DMS79 treated with DMSO at 0.1 percent for 48 hours (cell line): ENCODE results near the gene WASHC2C.
"Not testable (repeated sequence)": the region's sequence is repeated elsewhere in the genome, so short reads cannot be mapped to it uniquely, and the experiment has no call there.

Source experiments
- DNase-seq: peaks from one replicate; lab custom pipeline; 2025; lab: John Stamatoyannopoulos, UW

WASHC2C gene

DNA sequence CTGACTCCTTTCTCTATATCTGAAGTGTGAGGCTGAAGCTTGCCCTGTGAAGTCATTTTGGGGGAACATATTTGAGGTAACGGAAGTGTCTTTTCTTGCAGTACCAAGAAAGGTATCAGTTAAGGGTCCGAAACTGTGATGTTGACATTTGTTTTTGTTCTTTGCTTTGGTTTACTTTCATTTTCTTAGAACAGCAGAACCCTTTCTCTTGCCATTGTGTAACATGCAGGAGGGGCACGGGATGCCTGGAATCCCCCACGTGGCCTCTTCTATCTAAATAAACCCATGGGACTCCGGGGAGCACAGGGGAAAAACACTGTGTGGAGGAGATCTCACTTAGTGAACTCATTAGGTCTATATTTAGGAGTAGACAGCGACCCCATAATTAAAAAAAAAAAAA, 34.6 kb downstream of the WASHC2C start:
- not testable (repeated sequence) for DNase-seq

DNA sequence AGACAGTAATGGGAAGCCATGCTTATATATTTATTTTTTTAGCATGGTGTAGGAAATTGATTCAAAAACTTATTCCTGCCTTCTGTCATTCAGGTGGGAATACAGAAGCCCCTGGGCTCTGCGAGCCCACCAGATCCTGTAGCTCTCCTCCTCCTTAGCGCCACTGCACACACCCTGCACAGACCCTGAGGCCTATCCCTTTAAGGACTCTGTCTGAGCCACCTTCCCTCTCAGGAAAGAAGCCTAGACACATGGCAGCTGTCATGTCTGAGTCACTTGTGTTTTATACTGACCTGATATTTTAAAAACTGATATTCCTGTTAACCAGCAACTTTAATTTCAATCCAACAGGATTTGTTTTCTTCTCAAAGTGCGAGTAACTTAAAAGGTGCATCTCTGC, 36.0 kb downstream of the WASHC2C start:
- DNase-seq, result not testable (repeated sequence)

- DNase-seq, result not testable (repeated sequence)
These were observed 41.3 kb downstream of the WASHC2C start for GRCh38 chr10:45768334-45768733.

- not testable (repeated sequence) for DNase-seq
These were observed 44.8 kb downstream of the WASHC2C start for GRCh38 chr10:45771757-45772461.

GRCh38 chr10:45786217-45786616, 59.2 kb downstream of the WASHC2C start:
- DNase-seq, result not testable (repeated sequence)

- DNase-seq, result not testable (repeated sequence)
These were observed 60.2 kb downstream of the WASHC2C start for GRCh38 chr10:45787212-45787741.

DNA sequence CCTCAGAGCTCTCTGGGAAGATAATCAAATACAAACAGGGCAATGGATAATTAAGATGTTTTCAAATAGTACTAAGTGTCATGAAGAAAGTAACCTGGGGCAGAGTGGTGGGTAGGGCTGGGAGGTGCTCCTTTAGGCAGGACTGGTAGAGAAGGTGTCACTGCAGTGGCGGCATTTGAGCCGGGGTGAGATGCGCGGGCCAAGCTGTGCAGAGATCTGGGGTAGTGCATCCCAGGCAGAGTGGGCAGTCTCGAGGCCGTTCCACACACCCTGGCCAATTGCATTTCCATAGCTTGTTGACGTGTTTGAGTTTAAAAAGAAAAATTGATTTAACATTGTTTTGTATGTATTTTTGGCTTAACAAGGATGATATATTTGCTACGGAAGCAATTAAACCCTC, 62.9 kb downstream of the WASHC2C start:
- DNase-seq, result not testable (repeated sequence)

DNA sequence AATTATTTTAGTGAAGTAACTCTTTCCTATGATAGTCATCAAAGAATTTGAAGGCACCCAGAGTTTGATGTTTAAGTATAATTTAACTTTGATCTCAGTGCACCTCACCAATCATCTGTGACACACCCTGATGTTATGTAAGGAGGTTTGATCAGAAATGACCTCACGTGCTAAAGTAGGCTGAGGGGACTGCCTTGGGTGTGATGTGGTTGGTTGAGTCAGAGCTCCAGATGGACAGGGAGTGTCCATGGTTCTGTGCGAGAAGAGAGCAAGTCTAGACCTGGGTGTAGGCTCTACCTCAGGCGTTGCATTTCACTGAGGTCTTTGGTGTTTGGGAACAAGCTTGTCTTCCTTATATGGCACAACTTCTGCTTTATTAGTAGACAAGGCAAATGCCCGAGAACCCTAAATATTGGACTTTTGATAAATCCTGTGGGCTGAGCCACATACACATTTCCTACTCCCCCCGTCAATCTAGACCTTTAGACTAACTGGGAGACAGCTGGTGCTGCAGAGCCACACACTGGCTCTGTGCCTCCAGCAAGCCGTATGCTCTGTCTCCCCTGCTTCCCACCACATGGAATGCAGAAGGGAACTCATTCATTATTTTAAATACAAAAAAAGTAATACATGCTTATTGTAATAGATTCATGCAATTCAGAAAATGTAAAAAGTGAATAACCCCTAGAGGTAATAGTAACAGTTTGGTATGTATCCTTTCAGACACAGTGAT, 63.8 kb downstream of the WASHC2C start:
- DNase-seq, result not testable (repeated sequence)

GRCh38 chr10:45794761-45795160, 67.7 kb downstream of the WASHC2C start:
- DNase-seq, result not testable (repeated sequence)

DNA sequence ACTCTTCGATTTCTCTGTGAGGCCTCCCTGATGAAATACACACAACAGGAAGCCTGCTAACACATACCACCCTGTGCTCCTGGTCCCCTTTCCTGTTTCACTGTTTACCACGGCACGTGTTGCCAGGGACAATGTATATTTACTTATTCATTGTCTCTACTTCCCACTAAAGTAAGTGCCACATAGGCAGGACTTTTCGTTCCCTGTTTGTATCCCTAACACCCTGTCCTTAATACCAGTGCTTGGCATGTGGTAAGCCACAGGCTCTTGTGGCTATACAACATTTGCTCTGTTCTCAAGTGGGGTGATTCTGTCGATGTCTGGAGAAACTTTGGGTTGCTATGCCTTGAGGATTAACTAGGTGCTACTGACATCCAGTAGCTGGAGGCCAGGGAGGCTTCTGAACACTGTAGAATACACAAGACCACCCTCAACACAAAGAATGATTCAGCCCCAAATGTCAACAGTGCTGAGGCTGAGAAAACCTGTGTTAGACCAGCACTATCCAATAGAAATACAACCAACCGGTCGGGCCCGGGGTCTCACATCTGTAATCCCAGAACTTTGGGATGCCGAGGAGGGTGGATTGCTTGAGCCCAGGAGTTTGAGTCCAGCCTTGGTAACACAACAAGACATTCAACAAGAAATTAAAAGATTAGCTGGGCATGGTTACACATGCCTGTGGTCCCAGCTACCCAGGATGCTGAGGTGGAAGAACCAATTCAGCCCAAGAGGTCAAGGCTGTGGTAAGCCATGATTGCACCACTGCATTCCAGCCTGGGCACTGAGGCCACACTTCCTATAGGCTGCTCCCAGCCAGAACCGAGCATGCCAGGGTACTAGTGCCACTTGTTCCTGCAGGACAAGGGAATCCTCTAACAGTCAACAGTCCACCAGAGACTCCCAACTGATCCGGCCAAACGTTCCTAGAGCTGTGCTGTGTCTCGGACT, 76.3 kb downstream of the WASHC2C start:
- DNase-seq, result not testable (repeated sequence)

GRCh38 chr10:45804996-45805395, 77.9 kb downstream of the WASHC2C start:
- not testable (repeated sequence) for DNase-seq

- no peak for DNase-seq
These were observed 82.8 kb downstream of the WASHC2C start for GRCh38 chr10:45809837-45810236.

DNA sequence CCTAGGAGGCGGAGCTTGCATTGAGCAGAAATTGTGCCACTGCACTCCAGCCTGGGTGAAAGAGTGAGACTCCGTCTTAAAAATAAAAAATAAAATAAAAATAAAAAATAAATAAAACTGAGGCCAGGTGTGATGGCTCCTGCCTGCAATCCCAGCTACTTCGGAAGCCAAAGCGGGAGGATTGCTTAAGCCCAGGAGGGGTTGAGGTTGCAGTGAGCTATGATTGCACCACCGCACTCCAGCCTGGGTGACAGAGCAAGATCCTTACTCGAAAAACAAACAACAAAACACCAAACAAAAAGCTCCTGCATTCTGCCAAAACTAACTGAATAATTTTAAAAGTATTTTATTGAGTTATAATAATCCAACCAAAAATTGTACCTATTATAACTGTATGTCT, 84.0 kb downstream of the WASHC2C start:
- no peak for DNase-seq

DNA sequence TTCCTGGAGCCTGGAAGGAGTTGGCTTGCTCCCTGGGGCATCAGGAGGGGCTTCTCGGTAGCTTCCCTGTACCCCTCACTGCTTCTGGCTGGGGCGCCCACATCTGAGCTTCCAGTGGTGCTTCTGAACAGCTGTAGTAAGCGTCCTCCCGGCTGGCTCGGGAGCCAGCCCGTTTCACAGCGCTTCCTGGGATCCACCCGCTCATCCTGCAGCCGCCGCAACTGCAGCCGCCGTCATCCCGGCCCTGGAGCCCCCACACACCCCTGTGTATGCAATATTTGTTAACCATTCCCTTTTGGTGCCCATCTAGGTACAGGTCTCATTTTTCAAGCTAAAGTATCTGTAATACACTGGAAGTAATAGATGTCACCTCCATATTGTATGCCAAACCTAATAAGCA, 85.9 kb downstream of the WASHC2C start:
- DNase-seq, result not testable (repeated sequence)

DNA sequence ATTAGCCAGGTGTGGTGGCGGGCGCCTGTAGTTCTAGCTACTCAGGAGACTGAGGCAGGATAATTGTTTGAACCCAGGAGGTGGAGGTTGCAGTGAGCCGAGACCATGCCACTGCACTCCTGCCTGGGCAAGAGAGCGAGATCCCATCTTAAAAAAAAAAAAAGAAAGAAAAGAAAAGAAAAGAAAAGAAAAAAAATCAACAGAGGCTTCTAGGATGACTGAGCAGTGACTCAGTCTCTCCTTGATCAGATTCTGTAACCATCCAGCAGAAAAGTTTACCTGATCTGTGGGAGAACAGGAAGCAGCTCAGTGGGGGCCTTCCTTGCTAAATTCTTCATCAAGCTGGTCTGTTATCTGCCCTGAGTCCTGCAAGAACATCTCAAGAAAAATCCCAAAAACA, 87.1 kb downstream of the WASHC2C start:
- not testable (repeated sequence) for DNase-seq

DNA sequence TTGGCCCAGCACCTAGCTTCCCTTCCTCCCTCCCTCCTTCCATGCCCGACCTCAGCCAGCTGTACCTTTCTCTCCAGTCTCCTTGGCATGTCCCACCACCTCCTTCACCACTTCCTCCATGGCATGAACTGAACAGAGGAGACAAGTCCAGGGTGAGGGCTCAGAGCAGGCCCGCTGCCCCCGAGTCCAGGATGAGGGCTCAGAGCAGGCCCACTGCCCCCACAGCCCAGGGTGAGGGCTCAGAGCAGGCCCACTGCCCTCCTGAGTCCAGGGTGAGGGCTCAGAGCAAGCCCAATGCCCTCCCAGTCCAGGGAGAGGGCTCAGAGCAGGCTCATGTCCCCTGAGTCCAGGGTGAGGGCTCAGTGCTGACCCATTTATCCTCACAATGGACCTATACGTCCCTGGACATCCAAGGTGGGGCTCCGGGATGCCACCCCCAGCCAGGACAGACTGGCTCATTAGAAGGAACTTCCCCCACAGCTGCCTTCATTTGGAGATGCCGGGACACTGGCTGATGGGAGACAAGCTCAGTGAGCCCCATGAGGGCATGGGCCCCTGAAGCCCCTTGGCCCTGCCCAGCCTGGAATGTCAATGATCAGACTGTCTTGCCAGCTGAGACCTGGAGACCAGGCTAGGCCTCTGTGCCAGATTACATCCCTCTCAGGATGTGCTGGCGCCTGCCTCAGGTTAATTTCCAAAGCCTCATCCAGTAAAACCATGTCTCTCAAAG, 90.2 kb downstream of the WASHC2C start:
- no peak for DNase-seq

GRCh38 chr10:45817912-45818311, 90.8 kb downstream of the WASHC2C start:
- no peak for DNase-seq

GRCh38 chr10:45819552-45819951, 92.5 kb downstream of the WASHC2C start:
- DNase-seq, result no peak

DNA sequence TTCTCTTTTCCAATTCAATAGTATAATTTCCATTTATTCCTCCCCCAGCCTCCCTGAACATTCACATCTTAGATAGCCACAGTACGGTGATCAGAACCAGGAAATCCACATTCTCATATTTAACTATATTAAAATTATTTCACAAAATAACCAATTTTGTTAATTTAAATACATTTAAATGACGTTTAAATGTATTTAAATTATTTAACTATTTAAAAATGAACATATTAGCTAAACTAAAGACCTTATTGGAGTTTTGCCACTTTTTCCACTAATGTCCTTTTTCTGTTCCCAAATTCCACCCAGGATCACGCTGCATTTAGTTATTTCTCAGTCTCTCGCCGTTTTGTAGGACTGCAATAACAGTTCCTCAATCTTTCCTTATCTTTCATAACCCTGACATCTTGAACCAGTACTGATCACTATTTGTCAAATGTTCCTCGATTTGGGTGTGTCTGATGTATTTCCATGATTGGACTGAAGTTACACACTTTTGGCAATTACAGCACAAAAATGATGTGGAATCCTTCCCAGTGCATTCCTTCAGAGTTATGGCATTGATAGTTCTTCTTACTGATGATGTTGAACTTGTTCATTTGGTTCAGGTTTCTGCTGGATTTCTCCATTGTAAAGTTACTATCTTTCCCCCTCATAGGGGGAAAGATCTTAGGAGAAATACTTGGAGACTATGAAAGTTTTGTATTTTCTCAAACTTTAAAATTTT, 93.2 kb downstream of the WASHC2C start:
- DNase-seq, result not testable (repeated sequence)

DNA sequence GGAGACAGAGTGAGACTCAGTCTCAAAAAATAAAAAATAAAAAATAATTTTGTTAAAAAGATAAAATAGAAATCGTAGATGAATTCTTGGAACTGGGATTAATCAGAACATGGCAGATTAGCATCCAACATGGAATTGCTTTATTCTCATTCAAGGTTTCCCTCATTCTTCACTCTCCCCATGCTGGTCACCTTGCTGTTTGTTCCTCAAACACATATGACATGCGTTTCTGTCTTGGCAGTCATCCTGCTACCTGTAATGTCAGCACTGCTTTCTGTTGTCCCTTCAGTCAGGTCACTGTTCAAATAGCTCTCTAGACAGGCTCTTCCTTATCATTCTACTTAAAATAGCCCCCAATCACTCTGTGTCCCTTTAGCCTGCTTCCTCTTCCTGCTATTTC, 95.9 kb downstream of the WASHC2C start:
- DNase-seq, result not testable (repeated sequence)
